B cell (primary cell): Measurements from ENCODE around the gene POLRMT. TPM values are rescaled to one million over a fixed set of nuclear protein-coding genes. Genes with fewer than 3 reads are reported as not detected.

Source experiments
- ATAC-seq: fragments of 200-7000 bp; cut with Tn5 transposase; one replicate; pipeline ENCODE4 v1.10.0; 2021; ENCODE audit warnings: low read depth, mild to moderate bottlenecking, moderate number of reproducible peaks, moderate library complexity
- CTCF ChIA-PET: fragments of 350-600 bp; sonication (Branson Sonifier 250); formaldehyde crosslinking; loops from one replicate; lab custom pipeline; 2021; ENCODE audit warnings: antibody characterized with exemption, inconsistent platforms; lab: Charles Lee
- POLR2A ChIA-PET: fragments of 350-600 bp; sonication (Branson Sonifier 250); formaldehyde crosslinking; loops from one replicate; lab custom pipeline; 2021; ENCODE audit warnings: antibody characterized with exemption; lab: Charles Lee
- DNase-seq: peaks from one replicate; pipeline ENCODE4 v3.0.0; 2013
- H2AFZ ChIP-seq: 2 replicates; pipeline ENCODE4 v1.6.1; 2012; ENCODE audit warnings: mild to moderate bottlenecking, low read depth, low read length; ENCODE audit not compliant: insufficient read depth, poor library complexity, severe bottlenecking
- H3K27ac ChIP-seq, 2 donors: 1 replicate in 1 of 2; 2 replicates in 1 of 2; pipeline ENCODE4 v1.5.1; 2012 to 2013; ENCODE audit warnings: low read length in 2 of 2, mild to moderate bottlenecking in 2 of 2, moderate library complexity in 1 of 2
- H3K27me3 ChIP-seq, 4 experiments: fragments of 200-600 bp in 1 of 4; sonication (generic) in 1 of 4; replicated peaks in 1 of 4; 1 replicate in 2 of 4; 2 replicates in 2 of 4; pipeline versions ENCODE4 v1.6.1 to v1.7.0; 2013 to 2016; ENCODE audit warnings: low read length in 3 of 4, mild to moderate bottlenecking in 2 of 4, mixed read lengths in 1 of 4, moderate library complexity in 1 of 4; ENCODE audit not compliant: insufficient read depth in 4 of 4, control insufficient read depth in 3 of 4; ENCODE audit errors: control extremely low read depth in 1 of 4
- H3K36me3 ChIP-seq, 2 experiments: replicated peaks in 1 of 2; 1 replicate in 1 of 2; 2 replicates in 1 of 2; pipeline versions ENCODE4 v1.6.1 to v1.7.1; 2013; ENCODE audit warnings: low read length in 1 of 2; ENCODE audit not compliant: insufficient read depth in 2 of 2, control insufficient read depth in 1 of 2; ENCODE audit errors: control extremely low read depth in 1 of 2, extremely low read depth in 1 of 2
- H3K4me1 ChIP-seq, 2 donors: fragments of 200-600 bp in 1 of 2; sonication (generic) in 1 of 2; 1 replicate in 1 of 2; 2 replicates in 1 of 2; pipeline versions ENCODE4 v1.5.1 to v1.6.1; 2013 to 2017; ENCODE audit warnings: low read length in 2 of 2; ENCODE audit not compliant: control insufficient read depth in 2 of 2, insufficient read depth in 2 of 2
- H3K4me2 ChIP-seq: replicated peaks from 2 replicates; pipeline ENCODE3; 2012; ENCODE audit warnings: mild to moderate bottlenecking, low read depth, low read length; ENCODE audit not compliant: poor library complexity, severe bottlenecking
- H3K4me3 ChIP-seq, 5 experiments: fragments of 200-600 bp in 1 of 5; sonication (generic) in 1 of 5; 1 replicate in 3 of 5; 2 replicates in 2 of 5; pipeline versions ENCODE4 v1.5.1 to v1.7.0; 2011 to 2016; ENCODE audit warnings: low read length in 4 of 5, mild to moderate bottlenecking in 4 of 5, low read depth in 2 of 5, control low read depth in 1 of 5, moderate library complexity in 1 of 5; ENCODE audit not compliant: insufficient read depth in 1 of 5; ENCODE audit errors: control extremely low read depth in 1 of 5, extremely low read depth in 1 of 5
- H3K79me2 ChIP-seq: fragments of 200-600 bp; sonication (generic); one replicate; pipeline ENCODE4 v1.6.0; 2016; ENCODE audit warnings: low read length; ENCODE audit not compliant: control insufficient read depth, insufficient read depth
- H3K9ac ChIP-seq: fragments of 200-600 bp; sonication (generic); 2 replicates; pipeline ENCODE4 v1.6.1; 2017; ENCODE audit warnings: mild to moderate bottlenecking, low read length, moderate library complexity
- H3K9me3 ChIP-seq, 3 donors: one replicate each; pipeline versions ENCODE4 v1.6.1 to v1.7.1; 2013; ENCODE audit warnings: low read length in 2 of 3; ENCODE audit not compliant: control insufficient read depth in 2 of 3, insufficient read depth in 1 of 3; ENCODE audit errors: control extremely low read depth in 1 of 3
- H4K20me1 ChIP-seq: 2 replicates; pipeline ENCODE4 v1.6.0; 2012; ENCODE audit warnings: mild to moderate bottlenecking, low read length; ENCODE audit not compliant: insufficient read depth, control insufficient read depth, poor library complexity, severe bottlenecking
- H3K27ac Mint-ChIP-seq: one replicate; pipeline ENCODE4 v1.8.0; 2021; ENCODE audit warnings: mixed read lengths
- H3K27me3 Mint-ChIP-seq: one replicate; pipeline ENCODE4 v1.8.0; 2021; ENCODE audit warnings: mixed read lengths
- H3K4me1 Mint-ChIP-seq: one replicate; pipeline ENCODE4 v1.8.0; 2021; ENCODE audit warnings: mixed read lengths
- H3K4me3 Mint-ChIP-seq: one replicate; pipeline ENCODE4 v1.8.0; 2021; ENCODE audit warnings: mixed read lengths
- H3K9me3 Mint-ChIP-seq: one replicate; pipeline ENCODE4 v1.8.0; 2022; ENCODE audit warnings: mixed read lengths; ENCODE audit not compliant: insufficient read depth
- EZH2 ChIP-seq: IDR thresholded peaks from 2 replicates; pipeline ENCODE4 v1.6.1; 2012; ENCODE audit warnings: borderline replicate concordance, low read depth, mild to moderate bottlenecking, moderate library complexity, low read length; ENCODE audit not compliant: insufficient read depth, poor library complexity, severe bottlenecking
- WGBS: methylation state at CpG from one replicate; pipeline ENCODE4 v1.1.5; 2013; ENCODE audit warnings: missing lambda C conversion rate; ENCODE audit not compliant: insufficient coverage; 5-methylcytosine and 5-hydroxymethylcytosine counted together
- intact Hi-C: fragments of 100-400 bp; cut with micrococcal nuclease; formaldehyde crosslinking; loops from one replicate; pipeline ENCODE4 v1.10.0; 2022
- polyA plus RNA-seq: library from polyadenylated mRNA; depleted of rRNA; stranded (reverse); fragments of >200 nt; gene quantifications from 2 replicates; pipeline ENCODE4 v1.2.3, GENCODE V29; 2012
- total RNA-seq, 2 donors: library from RNA; stranded (reverse); fragments of 120-200 nt in 1 of 2; gene quantifications; 1 replicate in 1 of 2; 2 replicates in 1 of 2; pipeline versions ENCODE4 v1.2.3 to v1.2.4, GENCODE V29; 2013 to 2022
- TF ChIP-seq, protein P1 (sequence below): fragments of 200-600 bp; IDR thresholded peaks from one replicate; pipeline ENCODE4 v1.8.0; 2022; ENCODE audit warnings: antibody characterized with exemption, mild to moderate bottlenecking

The POLRMT gene
- total and polyA plus RNA-seq, 2 donors (not counting 1 experiment from before 2014, with no cell fraction given) = 77.8 to 98.0 TPM

DNA sequence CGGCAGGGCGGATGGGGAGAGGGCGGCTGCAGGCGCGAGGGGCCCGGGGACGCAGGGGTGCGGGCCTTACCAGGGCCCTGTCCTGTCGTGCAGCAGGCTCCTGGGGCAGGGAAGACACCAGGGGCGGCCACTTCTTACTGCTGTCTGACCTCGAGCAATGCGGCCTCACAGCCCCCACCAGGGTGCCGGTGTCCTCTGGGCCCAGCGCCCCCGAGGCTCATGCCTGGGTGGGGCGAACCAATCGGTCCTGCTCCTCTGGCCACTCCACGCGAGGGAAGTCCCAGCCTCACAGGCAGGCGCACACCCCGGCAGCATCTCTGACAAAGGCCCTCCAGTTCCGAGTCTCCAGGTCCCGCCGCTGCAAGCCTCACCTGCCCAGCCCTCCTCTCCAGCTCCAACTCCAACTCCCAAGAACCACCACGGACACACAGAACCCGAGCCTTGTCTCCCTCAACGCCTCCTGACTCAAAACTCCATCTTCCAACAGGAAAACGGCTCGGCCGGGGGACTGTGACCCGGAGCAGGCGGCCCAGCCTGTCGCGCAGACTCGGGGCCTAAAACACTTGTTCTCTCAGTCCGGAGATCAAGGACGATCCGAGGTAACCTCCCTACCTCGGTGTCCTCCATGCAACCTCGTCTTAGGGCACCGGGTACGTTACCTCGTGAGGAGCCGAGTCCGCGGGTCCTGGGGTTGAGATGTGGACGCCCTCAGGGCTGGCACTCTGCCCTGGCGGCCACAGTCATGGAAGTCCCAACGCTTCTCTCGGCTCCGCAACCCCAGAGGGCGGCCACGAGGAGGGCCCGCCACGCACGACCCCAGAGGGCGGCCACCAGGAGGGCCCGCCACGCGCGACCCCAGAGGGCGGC, 12.8 kb upstream of the POLRMT start:
- ChIA-PET CTCF (no interaction called here), POLR2A (no interaction called here)
- peaks cover 0 to 35% of the 10 kb centered on the region in 2 experiments for H3K36me3 ChIP-seq
- H3K27me3 ChIP-seq = no peaks in the 10 kb centered on the region
- H3K27ac Mint-ChIP-seq = peak overlapping the region; percentile 78
- no peaks in the 10 kb centered on the region for H3K4me1 ChIP-seq
- DNase-seq = no peak
- H3K27ac ChIP-seq = no peak overlapping the region
- no peak overlapping the region for H3K9ac ChIP-seq
- H3K27me3 Mint-ChIP-seq = no peaks in the 10 kb centered on the region
- intact Hi-C loops = loop anchor here (2.0 kb wide), 1 partner anchor 15 kb away; no protein-coding TSS in a partner anchor
- H3K4me2 ChIP-seq = no peak overlapping the region
- no peaks in the 10 kb centered on the region for H3K9me3 Mint-ChIP-seq
- H4K20me1 ChIP-seq = peaks cover 67% of the 10 kb centered on the region
- H3K79me2 ChIP-seq = peaks cover 11% of the 10 kb centered on the region
- no peak overlapping the region for H2AFZ ChIP-seq
- no peaks in the 10 kb centered on the region for H3K9me3 ChIP-seq
- WGBS = 97% methylated on average over 59 of the region's 62 CpGs
- ATAC-seq = no peak
- H3K4me3 ChIP-seq = no peak overlapping the region
- H3K4me1 Mint-ChIP-seq = peaks cover 11% of the 10 kb centered on the region
- no peak for TF ChIP-seq EZH2
- TF ChIP-seq, protein P1, sequence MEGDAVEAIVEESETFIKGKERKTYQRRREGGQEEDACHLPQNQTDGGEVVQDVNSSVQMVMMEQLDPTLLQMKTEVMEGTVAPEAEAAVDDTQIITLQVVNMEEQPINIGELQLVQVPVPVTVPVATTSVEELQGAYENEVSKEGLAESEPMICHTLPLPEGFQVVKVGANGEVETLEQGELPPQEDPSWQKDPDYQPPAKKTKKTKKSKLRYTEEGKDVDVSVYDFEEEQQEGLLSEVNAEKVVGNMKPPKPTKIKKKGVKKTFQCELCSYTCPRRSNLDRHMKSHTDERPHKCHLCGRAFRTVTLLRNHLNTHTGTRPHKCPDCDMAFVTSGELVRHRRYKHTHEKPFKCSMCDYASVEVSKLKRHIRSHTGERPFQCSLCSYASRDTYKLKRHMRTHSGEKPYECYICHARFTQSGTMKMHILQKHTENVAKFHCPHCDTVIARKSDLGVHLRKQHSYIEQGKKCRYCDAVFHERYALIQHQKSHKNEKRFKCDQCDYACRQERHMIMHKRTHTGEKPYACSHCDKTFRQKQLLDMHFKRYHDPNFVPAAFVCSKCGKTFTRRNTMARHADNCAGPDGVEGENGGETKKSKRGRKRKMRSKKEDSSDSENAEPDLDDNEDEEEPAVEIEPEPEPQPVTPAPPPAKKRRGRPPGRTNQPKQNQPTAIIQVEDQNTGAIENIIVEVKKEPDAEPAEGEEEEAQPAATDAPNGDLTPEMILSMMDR = no peak
- H3K4me3 Mint-ChIP-seq = no peak overlapping the region

DNA sequence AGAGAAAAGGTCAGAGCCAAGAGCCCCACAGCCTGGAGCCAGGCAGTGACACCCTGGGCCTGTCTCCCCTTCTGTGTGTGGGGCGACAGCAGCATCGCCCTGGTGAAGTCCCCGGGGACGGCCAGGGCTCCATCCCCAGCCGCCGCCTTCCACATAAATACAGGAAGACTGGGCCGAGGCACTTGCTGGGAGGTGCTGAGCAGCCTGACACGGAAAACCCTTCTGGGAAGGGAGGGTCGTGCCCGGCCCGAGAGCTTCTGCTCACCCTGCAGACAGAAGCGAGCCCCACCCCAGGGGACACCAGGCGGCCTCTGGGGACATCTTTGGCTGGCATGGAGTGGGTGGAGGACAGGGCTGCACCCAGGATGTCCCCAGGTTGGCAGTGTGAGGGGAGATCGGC, 11.5 kb upstream of the POLRMT start:
- H3K36me3 ChIP-seq = peaks cover 0 to 26% of the 10 kb centered on the region in 2 experiments
- H3K4me2 ChIP-seq = no peak overlapping the region
- DNase-seq (no peak), ATAC-seq (no peak)
- no peak overlapping the region for H2AFZ ChIP-seq
- intact Hi-C loops = no loop called here
- H3K27me3 ChIP-seq = no peaks in the 10 kb centered on the region
- no peaks in the 10 kb centered on the region for H3K9me3 ChIP-seq
- H3K4me1 ChIP-seq = peaks cover 0 to 10% of the 10 kb centered on the region in 2 donors
- H3K4me3 ChIP-seq = no peak overlapping the region
- no peak overlapping the region for H3K9ac ChIP-seq
- TF ChIP-seq, protein P1 = no peak
- TF ChIP-seq EZH2 = no peak
- WGBS = 73% methylated on average over 8 of the region's 14 CpGs
- Mint-ChIP-seq H3K4me1 (peaks cover 11% of the 10 kb centered on the region), H3K9me3 (no peaks in the 10 kb centered on the region), H3K27ac (peak overlapping the region; percentile 70), H3K4me3 (no peak overlapping the region), H3K27me3 (no peaks in the 10 kb centered on the region)
- ChIA-PET CTCF (no interaction called here), POLR2A (no interaction called here)
- peak overlapping the region in 1 of 2 donors; percentile 43 for H3K27ac ChIP-seq
- peaks cover 54% of the 10 kb centered on the region for H4K20me1 ChIP-seq
- no peaks in the 10 kb centered on the region for H3K79me2 ChIP-seq
